KBM-7 (cell line): Measurements from ENCODE around the gene ARL15.
"Not testable (repeated sequence)": the region's sequence is repeated elsewhere in the genome, so short reads cannot be mapped to it uniquely, and the experiment has no call there.

Experiments
- DNase-seq: peaks from one replicate; pipeline ENCODE4 v3.0.0-alpha.2; 2015
- in situ Hi-C: fragments of 300-500 bp; cut with MboI; formaldehyde crosslinking; loops from 2 replicates; pipeline ENCODE4 v1.14.3; 2020; ENCODE audit warnings: low sequenced_read_pairs, low pct_unique_long_range_greater_than_20kb, mixed read lengths

Gene ARL15

DNA sequence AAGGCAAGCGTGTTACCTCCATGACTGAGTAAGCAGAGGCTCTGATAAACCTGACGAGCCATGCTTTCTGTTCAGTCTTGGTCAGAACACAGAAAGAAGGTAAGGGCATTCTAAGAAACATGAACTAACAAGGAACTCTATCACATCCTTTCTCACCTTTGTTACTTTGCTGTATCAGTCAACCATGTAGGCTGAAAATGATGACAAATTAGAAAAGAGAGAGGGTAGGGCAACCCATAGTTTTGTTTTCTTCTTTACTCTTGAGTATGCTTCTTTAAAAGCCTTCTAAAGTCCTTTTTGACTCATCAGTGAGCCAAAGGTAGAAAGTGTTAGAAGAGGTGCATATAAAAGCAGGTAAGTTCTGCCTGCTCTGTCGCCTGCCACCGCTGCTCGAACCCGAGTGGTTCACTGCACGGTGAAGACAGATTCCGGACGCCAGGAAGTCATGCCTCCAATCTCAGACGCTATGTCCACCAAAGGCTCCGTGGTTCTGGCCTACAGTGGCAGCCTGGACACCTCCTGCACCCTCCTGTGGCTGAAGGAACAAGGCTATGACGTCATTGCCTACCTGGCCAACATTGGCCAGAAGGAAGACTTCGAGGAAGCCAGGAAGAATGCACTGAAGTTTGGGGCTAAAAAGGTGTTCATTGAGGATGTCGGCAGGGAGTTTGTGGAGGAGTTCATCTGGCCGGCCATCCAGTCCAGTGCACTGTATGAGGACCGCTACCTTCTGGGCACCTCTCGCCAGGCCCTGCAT lies 451.5 kb downstream of the ARL15 start:
- DNase-seq, result no peak
- in situ Hi-C loops, result no loop called here

DNA sequence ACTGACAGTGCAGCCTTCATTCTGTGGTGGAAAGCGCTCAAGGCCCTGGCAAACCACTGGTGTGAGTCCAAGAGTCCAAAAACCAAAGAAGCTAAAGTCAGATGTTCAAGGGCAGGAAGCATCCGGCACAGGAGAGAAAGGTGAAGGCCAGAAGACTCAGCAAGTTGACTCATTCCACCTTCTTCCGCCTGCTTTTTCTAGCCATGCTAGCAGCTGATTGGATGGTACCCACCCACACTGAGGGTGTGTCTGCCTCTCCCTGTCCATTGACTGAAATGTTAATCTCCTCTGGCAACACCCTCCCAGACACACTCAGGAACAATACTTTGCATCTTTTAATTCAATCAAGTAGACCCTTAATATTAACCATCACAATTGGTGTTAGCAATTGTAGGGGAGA lies 453.9 kb downstream of the ARL15 start:
- no peak for DNase-seq
- in situ Hi-C loops, result no loop called here

DNA sequence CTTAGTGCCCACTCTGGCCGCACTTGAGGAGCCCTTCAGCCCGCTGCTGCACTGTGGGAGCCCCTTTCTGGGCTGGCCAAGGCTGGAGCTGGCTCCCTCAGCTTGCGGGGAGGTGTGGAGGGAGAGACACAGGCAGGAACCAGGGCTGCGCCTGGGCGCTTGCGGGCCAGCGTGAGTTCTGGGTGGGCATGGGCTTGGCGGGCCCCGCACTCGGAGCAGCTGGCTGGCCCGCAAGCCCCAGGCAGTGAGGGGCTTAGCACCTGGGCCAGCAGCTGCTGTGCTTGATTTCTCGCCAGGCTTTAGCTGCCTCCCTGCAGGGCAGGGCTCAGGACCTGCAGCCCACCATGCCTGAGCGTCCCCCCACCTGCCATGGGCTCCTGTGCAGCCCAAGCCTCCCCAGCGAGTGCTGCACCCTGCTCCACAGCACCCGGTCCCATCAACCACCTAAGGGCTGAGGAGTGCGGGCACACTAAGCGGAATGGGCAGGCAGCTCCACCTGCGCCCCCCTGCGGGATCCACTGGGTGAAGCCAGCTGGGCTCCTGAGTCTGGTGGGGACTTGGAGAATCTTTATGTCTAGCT lies 473.4 kb downstream of the ARL15 start:
- in situ Hi-C loops, DNase-seq: not testable (repeated sequence)

DNA sequence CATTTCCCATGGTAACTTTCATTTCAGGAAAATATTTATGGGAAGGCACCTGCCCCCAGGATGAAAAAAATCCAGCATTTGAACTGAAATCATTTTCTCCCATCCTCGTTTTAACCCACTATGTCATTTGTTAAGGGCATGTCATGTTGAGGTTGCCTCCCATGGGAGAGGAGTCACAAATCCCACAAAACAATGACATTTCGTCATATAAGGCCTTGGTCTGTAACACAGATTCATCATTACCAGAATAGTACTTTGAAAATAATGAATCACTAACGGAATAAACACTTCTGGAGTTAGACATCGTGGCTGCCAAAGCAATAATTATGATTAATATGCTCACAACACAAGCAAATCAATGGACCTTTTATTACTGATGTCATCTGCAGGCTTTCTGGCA lies 475.9 kb downstream of the ARL15 start:
- in situ Hi-C loops, result no loop called here
- no peak for DNase-seq
